ENCODE data around the gene MVK. TPM values are rescaled to one million over a fixed set of nuclear protein-coding genes. Genes with fewer than 3 reads are reported as not detected.

Gene MVK
- total RNA-seq, 1 donor, result 13.2 TPM

DNA sequence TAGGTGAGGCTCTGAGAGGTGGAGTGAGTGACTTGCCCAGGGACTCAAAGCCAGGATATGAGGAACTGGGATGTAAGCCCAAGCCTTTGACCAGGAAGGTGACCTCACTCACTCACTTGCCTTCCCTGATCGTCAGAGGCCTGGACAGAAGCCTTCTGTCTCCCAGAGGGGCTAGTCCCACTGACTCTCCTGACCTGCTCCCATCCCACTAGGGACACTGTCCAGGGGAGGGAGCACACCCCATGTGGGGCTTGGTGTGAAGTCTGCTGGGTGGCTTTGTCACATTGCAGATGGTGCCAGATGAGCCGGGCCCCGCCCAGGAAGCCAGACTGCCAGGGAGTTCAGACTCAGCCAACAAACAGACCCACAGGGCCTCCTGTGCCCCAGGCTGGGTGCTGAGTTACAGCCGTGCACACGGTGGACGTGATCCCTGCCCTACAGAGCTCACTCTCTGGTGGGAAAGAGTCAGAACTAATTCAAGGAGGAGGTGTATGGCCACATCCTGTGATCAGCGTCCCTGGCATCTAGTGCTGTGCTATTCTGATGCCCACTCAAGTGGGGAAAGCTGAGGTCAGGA lies 28.6 kb upstream of the MVK start:
- DNase-seq (ENCODE audit: low read depth in 2 of 3, low spot score in 2 of 3), result peak in 1 of 3 donors; percentile 2

DNA sequence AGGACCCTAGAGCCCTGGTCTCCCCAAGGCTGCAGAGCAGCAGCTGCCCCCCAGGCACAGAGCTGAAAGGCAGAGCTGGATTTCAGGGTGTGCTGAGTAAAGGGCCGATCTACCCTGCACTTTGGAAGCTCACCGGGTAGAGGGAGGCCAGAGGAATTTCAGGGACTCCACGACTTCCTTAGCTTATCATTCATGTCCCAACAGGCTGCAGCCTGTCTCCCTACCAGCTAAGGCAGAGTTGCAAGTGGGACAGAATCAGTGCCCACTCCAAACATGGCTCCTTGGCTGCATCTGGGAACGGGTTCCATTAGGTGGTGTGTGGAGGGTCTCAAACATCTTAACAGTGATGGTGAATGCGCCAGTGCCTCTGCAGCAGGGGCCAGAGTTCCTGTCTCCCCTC lies 27.8 kb upstream of the MVK start:
- DNase-seq (ENCODE audit: low read depth in 2 of 3, low spot score in 2 of 3), result no peak

DNA sequence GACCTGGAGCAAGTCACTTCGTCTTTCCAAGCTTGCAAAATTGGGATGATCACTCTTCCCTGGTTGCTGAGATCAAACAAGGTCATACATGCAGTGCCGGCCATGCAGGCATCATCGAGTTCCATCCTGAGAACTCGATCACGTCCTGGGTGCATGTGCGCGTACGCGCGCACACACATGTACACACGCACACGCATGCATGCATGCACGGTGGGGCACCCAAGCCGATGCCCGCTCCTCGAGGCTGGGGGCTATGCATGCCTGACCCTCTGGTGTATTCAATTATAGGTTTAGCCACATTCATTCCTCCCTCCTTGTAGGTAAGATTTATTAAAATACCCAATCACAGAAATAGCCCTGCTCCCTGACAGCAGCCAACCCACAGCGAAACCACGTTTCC lies 26.3 kb upstream of the MVK start:
- no peak for DNase-seq (ENCODE audit: low read depth in 2 of 3, low spot score in 2 of 3)

DNA sequence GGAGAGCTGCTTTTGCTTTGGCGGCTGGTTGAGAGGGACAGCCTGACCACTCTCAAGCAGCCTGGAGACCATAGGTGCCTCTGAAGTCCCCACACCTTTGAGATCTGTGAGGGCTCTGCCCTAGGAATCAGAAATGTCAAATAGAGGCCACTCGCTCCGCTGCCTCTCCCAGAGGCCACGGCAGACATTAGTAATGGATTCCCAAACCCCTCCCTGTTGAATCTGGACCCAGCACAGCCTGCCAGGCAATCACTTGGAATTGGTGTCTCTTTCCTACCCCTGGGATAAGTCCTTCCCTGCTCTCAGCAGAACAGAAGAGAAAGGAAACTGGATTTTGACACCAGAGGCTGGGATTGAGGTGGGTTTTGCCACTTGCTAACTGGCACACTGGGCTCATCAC lies 25.3 kb upstream of the MVK start:
- DNase-seq (ENCODE audit: low read depth in 2 of 3, low spot score in 2 of 3), result no peak

DNA sequence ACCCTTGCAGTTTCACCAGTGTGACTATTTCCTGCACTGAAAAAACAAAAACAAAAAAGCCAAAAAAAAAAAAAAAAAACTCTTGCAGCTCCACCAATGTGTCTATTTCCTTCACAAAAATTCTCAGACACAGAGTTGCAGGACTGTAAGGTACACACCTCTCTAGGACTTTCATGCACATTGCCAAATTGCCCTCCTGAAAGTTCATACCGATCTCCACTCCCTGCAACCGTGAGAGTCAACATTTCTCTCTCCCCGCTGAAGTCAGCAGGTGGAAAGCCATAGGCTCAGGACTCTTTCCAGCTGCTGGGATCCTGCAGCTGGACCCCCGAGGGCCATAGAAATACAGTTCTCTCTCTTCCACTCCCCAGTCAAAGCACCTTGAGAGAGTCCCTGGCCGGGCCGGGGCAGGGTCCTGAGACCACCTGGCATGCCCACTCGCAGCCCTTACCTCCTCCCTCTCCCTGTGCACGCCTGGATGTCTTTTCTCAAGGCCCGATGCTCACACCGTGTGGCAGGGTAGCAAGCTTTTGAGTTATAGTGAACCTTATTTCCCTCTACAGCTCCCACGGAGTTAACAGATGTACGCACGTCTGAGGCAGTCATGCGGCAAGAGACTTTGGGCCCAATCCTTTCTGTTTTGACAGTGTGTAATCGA lies 23.9 kb upstream of the MVK start:
- no peak for DNase-seq (ENCODE audit: low read depth in 2 of 3, low spot score in 2 of 3)

DNA sequence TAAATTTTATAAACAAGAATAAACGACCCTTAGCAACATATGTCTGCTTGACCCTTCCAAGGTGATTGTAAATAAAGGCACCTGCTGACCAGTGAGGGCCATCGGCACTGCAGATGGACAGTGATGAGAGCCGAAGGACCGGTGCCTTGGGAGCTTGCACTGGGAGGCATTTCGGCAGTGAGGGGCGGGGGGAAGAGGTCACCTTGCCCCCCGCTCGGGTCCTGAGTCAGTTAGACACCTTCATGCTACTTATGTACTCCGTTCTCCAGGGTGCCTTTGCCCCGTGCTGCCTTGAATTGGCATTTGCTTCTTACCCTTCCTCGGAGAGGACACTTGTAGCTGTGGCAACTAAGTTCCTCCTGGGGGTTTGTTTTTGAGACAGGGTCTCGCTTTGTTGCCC lies 23.3 kb upstream of the MVK start:
- no peak for DNase-seq (ENCODE audit: low read depth in 2 of 3, low spot score in 2 of 3)

DNA sequence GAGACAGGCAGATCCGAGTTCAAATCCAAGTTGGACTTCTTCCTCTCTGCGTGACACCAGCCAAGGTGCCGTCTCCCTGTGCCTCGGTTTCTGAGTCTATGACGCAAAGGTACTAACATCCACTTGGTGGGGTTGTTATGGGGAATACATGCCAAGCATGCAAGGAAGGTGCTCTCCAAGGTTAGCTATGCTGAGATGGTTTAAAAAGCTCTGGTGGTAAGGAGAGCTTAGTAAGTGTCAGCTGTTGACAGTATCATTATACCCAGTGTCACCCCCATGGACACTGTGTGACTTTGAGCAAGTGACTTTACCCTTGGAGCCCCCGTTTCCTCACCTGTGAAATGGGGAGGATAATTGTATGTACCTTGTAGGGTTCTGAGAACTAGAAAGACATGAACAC lies 22.5 kb upstream of the MVK start:
- no peak for DNase-seq (ENCODE audit: low read depth in 2 of 3, low spot score in 2 of 3)

DNA sequence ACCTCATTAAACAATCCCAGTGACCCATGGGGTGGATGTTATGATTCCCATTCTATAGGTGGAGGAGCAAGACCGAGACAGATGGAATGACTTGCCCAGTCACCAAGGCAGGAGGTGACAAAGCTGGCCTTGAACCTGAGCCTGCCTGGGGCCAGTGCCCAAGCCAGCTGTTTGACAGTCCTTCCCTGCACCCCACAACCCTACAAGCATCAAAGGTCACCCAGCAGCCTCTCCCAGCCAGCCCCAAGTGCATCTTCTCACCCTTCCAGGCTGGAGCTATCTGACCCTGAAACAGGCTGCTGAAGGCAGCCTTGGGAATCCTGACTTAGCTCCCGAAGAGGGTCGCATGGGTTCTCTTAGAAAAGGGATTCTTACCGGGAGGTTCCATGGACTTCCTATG lies 20.6 kb upstream of the MVK start:
- no peak for DNase-seq (ENCODE audit: low read depth in 2 of 3, low spot score in 2 of 3)

DNA sequence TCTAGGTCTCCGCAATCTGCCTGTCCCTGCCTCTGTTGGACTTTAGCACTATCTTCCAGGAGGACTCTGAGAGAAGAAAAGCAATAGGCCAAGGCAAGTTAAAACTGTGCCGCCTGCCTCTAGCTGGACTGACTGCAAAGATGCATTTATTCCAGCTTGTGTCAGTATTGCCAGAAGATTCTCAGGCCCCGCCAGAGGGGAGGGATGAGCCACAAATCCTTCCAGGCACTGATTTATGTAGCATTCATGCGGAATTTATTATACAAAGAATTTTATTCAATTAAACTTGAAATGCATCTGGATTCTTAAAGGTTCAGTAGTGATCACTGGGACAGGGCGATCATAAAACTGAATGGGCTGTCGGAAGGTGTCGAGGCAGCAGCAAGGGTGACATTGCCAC lies 20.1 kb upstream of the MVK start:
- no peak for DNase-seq (ENCODE audit: low read depth in 2 of 3, low spot score in 2 of 3)

DNA sequence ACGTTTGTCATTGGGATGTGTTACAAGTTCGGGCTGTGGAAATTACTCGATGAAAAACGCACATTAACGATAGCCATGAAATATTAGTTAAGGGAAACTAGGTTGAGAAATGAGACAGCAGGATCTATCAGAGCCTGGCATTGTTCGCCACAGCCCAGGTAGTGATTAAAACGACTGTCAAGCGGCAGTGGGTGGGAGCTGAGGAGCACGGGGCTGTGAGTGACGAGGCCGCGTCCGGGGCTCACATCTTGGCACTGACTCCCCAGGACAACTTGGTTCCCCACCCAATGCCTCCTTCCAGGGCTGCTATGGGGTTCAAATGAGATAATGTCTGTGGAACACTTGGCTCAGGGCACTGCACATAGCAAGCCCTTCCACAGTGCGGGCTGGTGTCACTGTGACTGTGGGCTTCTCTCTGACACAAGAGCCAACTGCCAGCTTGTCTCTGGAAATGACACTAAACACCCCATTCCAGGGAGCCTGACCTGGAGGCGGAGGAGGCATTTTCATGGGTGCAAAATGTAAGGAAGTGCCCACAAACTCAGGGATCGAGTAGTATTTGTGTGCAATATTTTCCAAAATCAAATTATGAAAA lies 19.6 kb upstream of the MVK start:
- no peak for DNase-seq (ENCODE audit: low read depth in 2 of 3, low spot score in 2 of 3)

DNA sequence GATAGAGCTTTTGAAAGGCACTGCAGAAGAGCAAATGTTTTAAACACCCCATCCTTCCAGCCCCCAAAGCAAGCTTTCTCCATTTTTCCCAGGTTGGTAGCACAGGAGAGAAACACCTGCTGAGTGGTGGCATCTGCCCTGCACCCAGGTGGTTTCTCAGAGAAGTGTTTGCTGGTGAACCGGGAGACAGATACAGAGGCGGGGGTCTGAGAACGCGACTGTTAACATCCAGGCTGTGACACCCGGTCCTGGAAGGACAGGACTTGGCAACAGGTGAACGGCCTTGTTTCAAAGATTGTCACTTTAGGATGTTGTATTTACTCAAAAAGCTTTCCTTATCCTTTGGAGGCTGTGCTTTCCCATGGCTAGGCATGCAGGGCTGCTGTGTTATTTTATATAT lies 18.8 kb upstream of the MVK start:
- DNase-seq (ENCODE audit: low read depth in 2 of 3, low spot score in 2 of 3), result no peak

DNA sequence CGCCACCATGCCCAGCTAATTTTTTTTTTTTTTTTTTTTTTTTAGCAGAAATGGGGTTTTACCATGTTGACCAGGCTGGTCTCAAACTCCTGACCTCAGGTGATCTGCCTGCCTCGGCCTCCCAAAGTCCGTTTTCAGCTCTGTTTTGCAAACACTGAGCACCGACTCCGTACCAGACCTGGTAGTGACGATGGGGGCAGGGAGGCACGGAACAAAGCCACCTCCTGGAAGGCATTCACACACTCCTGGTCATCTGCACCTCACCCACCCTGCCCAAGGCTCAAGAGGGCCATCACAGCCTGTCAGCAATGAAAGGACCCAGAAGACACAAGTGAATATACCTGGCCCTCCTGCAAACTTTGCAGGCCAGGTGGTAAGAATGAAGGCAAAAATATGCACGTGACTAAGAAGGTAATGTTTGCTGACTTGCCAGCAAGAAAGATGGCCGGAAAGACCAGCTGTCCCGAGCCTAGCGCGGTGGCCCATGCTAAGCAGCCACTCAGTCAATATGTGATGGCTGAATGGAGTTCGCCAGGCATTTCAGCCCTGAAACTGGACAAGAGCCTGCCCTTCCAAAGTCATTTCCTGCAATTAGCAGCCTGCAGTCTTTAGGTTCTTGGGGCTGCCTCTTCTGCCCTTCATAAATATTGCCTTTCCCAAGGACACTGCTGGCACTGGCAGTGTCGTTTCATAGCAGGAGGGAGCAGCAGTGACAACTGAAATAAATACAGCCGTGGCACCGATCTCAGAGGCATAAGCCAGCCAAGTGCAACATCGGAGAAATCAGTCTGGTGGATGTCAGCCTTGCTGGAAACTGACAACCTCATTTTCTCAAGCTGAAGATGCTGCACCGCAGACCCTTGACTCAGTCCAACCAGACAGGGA lies 17.9 kb upstream of the MVK start:
- no peak for DNase-seq (ENCODE audit: low read depth in 2 of 3, low spot score in 2 of 3)

DNA sequence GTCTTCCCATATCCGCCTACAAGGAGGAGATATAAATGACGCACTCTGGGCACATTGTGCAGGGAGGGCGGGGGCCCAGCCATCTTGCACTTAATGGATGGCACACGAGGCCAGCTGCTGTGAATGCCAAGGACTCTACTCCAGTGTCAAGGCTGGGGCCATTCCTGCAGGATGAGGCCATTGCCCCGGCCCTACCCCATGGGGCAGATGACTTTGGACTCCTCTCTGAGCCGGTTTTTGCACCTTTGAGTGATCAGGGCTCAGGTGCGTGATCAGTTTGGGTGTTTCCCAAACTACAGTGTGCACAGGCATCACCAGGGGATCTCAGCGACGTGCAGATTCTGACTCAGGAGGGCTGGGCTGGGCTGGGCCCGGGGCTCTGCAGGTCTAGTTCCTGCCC lies 16.4 kb upstream of the MVK start:
- no peak for DNase-seq (ENCODE audit: low read depth in 2 of 3, low spot score in 2 of 3)

DNA sequence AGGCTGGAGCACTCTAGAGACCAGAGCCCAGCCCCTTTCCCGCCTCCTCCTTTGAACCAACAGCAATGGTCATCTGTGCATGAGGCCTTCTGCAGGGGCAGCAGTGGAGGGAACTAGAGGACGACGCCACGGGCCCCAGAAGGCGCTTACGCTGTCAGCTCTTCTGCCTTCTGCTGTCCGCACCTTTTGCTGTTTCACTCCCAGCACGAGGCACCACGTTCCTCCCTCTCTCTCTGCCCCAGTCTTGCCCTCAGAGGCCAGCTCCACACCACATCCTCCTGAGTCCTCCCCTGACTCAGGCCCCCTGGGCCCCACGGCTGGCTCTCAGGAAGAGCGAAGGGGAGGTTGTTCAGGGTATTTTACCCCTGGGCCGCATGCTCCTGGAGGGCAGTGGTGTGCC lies 15.8 kb upstream of the MVK start:
- DNase-seq (ENCODE audit: low read depth in 2 of 3, low spot score in 2 of 3), result no peak

DNA sequence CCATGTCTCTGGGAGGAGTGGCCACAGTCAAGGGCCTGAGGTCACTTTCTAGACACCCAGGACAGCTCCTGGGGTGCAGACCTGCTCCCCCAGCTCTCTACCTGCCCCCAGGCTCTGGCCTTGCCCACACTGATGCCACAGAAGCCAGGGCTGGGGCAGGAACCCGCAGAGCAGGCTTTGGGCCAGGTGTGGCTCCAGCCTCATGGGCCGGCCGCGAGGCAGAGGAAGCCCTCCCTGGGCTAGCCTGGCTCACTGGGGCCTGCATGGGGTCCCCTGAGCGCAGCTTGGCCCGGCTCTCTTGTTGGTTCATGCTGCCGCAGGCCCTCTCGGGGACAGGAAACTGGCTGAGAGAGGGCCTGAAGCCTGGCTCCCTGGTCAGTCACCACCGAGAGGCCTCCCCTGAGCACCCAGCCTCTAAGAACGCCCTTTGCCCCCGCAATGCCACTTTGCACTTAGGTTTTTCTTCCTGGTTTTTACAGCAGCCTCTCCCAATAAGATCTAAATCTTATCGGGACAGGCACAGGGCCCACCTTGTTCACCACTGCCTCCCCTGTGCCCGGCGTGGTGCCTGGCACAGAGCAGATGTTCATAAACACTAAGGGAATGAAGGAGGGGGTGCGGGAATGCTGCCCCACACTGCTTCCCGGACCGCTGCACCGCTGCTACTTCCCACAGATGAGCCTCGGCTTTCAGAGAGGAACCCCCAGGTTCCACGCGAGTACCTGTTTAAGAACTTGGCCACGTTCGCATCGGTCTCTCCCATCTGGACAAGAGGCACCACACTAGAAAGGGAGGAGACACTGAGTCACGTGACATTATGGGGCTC lies 15.0 kb upstream of the MVK start:
- no peak for DNase-seq (ENCODE audit: low read depth in 2 of 3, low spot score in 2 of 3)

DNA sequence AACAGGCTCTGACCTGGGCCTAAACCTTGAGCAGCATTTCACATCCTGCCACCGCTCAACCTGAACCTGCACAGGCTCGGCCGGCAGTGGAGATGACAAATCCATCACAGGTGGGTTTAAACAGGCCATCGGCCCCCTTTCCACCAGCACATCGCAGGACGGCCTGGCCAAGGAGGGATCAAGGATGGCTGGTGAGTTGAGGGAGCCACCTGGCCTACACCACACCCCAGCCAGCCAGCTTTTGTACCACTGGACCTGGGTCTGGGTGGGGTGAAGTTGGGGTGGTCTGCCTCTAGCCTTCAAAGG lies 14.4 kb upstream of the MVK start:
- DNase-seq (ENCODE audit: low read depth in 2 of 3, low spot score in 2 of 3), result no peak

DNA sequence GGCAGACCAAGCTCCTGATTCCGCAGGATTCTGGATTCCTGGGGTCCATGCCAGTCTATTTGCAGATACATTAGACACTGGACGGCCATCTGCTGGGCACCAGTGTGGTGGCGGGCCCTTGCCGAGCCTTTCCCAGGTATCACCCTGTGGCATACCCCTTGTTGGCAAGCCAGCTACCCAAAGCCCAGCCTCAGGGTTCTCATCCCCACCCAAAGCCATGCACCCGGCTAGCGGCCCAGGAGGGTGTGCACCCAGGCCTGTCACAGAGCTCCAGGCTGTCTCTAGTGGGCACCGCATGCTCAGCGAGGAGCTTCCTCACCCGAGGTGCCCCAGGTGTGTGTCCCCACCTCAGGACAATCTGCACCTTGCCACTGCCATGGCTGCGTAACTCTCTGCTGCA lies 14.0 kb upstream of the MVK start:
- DNase-seq (ENCODE audit: low read depth in 2 of 3, low spot score in 2 of 3), result no peak

DNA sequence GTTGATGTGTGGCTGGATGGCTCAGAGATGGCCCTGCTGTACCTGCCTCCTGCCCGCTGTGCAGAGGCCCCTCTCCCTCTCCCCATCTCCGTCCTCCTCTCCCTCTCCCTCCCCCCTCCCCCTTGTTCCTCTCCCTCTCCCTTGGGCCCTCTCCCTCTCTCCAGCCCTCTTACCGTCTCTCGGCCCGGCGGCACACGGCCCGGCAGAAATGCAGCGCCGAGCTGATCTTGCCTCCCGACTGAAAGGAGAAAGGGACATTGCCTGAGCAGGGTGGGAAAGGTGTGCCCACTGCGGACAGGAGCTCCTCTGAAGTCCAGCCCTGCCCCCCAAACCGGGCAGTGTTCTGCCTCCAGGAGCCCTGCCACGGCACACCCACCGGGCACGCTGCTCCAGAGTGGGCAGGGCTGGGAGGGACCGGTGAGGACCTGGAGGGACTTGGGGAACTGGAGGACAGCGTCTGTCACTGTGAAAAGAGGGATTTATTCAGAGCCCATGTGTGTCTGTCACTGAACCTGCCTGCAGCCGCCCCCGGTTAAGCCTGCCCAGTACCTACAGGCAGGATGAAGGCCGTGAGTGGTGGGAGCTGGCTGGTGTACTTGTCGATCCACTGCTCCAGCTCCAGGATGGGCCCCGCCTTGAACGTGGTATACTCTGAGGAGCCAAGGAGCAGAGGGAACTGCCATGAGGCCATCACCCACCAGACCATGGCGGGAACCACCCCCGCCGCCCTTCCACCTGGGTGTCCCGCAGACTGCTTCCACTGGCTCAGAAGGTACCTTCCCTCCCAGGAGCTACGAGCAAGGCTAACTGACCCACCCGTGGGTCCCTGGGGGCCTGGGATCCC lies 12.5 kb upstream of the MVK start:
- no peak for DNase-seq (ENCODE audit: low read depth in 2 of 3, low spot score in 2 of 3)

DNA sequence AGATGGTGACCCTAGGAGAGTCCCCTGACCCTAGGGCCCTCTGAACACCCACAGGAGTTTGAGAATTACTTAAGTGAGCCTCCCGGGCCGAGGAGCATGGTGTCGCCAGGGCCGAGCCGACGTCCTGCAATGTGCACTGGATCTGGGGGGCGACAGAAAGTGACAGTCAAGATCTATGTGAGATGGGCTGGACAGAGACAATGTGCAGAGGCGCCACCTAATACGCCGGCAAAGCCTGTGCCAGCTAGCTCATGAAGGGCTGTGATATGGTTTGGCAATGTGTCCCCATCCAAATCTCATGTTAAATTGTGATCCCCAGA lies 11.9 kb upstream of the MVK start:
- no peak for DNase-seq (ENCODE audit: low read depth in 2 of 3, low spot score in 2 of 3)

DNA sequence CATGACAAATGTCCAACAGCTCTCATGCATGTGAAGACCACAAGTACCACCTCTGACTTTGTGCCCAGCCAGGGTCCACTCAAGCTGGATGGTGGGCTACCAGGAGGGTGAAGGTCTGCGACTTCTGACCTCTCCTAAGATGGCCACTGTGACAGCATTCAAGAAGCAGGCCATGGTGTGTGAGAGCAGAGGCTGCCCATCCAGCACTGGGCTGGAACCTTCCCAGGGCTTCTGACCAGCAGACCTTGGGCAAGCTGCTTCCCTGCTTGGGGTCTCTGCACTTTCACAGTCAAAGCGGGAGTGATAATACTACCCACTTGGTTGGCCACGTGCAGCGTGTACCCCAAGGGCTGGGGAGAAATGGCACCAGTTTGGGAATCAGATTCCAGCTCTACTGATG lies 10.7 kb upstream of the MVK start:
- DNase-seq (ENCODE audit: low read depth in 2 of 3, low spot score in 2 of 3), result no peak
